GM18511 (cell line): Measurements from ENCODE around the gene CIB4.

ENCODE experiments used
- ATAC-seq: cut with Tn5 transposase; IDR thresholded peaks from one replicate; pipeline ENCODE4 v1.9.1; 2021; ENCODE audit warnings: mild to moderate bottlenecking, moderate library complexity; ENCODE audit not compliant: unreplicated experiment

The CIB4 gene

DNA sequence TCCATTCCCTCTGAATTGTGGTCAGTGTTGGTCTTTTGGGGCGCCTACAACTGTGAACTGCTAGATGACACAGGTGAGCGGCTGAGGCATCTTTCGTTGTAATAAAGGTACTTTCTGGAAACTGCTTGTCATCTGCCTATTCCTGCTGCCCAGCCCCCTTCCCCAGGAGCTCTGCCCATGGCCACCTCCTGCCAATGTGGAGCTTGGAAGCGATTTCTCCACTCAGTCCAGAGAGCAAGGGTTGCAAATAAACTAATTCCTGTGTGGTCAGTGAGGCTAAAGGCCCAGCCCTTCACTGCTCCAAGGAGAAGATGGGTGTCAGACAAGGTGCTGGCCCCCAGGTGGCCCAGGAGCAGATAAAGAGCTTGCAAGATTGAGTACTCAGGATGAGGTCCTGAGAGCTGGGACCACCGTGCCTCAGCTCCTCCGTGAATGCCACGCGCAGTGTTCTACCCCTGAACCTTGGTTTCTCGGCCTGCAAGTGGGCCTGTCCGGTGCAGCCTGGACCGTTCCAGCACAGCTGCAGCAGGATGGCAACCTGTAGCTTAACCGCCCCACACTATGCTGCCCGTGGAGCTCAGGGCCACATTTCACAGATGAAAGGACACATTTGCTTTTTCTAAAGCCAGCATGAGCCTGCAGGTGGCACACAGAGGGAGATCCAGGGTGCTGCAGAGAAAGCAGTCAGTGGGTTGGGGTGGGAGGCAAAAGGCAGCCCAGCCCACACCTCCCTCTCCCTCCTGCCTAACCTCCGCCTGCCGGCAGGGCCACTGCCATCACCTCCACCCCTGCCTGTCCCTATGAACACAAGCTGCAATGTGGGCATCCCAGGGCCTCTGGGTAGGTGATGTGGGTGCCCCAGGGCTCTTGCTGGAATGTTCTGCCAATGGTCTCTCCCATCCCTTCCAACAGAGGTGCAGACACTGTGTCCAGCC, 84.6 kb downstream of the CIB4 start:
- ATAC-seq = no peak

DNA sequence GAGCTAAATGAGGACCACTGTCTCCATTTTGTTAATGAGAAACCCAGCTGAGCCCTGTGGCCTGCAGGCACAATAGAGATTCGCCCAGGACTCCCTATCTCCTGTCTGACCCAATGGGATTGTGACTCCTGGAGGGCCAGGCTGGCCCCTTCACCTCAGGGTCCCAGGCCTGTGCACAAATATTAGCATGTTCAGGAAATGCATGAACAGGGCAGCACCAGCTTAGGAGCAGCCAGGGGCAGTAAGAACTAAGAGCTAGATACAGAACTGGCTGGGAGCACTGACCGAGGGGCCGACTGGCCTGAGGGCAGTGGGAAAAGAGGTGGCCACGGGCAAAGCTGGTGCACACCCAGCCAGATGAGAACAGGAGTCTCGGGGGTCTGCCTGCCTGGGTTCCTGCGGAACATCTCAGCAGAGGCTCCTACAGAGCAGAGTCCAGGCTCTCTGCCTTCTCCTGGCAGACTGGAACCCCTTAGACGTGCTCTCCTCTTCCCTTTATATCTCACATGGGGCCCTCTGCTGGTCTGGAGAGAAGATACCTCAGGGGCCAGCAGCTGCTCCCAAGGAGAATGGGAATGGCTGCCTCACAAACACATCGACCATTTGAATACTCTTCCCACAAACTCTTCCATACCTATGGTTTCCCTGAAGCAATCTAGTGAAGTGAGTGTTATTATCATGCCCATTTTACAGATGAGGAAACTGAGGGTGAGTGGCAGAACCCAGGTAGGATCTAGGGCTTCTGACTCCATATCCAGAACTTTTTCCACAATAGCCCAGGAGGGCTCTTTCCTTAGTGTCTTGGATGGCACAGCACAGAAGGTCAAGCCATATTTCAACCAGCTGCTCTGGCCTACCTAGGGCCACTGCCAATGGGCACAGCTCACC, 85.7 kb downstream of the CIB4 start:
- ATAC-seq = no peak

GRCh38 chr2:26552641-26553374, 88.4 kb downstream of the CIB4 start:
- no peak for ATAC-seq

- ATAC-seq = no peak
Measured at GRCh38 chr2:26550276-26551015, 90.7 kb downstream of the CIB4 start.

DNA sequence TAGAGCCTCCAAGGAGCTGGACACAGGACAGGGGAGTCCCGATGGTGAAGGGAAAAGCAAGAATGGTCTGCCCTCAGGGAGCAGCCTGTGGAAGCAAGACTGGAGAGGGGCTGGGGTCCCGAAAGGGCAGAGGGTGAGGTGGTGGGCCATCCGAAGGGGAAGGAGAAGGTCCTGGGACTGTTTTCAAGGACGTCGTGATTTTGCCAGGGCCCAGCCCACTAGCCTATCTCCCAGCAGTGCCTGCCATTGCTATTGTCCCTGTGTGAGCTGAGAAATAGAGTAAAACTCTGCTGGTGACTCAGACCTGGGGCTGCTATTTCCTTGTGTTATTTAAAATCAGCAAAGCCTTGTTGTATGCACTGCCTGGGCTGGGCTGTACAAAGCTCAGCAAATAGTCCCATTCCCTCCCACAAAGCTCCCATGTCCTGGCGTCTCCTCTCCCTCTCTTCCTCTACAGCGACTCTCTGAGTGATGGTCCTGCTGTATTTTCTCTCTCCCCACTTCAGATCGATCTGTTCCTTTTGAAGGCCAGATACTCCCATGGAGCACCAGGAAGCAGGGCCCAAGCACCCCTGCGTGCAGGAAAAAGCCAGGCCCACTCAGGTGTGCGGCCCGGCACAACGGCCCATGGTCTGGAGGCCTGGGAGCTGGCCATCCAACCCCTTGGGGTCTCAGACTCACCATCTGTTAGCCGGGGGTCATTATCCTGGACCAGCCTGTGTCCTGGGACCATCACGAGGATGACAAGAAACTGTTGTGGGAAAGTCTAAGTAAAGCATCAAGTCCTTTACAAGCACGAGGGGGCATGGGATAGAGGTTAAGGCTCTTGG, 98.3 kb downstream of the CIB4 start:
- ATAC-seq = no peak

DNA sequence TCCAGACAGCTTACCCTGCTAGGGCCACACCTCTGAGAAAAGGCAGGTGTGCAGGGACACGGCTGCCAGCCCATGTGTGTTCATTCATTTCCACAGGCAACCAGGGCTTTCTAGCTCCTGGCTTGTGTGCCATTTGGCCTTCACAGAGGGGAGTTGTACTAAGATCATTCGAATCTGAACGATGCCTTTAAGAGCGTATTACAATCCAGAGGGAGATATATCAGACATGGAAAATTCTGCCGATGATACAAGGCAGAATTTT, 99.0 kb downstream of the CIB4 start:
- ATAC-seq = no peak

GRCh38 chr2:26541401-26542193, 99.6 kb downstream of the CIB4 start:
- no peak for ATAC-seq

DNA sequence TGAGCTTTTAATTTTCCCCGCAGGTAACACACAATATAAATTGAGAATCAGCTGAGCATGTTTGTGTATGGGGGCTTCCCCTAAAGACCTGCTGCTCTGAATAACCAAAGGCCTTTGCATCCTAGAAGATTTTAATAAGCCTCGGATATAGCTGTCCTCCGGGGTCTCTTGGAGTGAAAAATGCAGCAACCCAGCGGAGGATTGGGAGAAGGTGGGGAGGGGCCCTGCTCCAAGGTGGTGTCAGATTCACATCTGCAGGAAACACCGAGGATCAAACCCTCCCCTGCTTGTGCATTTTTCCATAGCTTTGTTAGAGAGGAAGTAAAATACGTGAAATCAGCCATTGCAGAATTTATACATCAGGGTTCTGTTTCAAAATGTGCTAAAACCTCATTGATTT, 100.2 kb downstream of the CIB4 start:
- ATAC-seq = no peak

- ATAC-seq = no peak
Measured at GRCh38 chr2:26540306-26540705, 100.9 kb downstream of the CIB4 start.

GRCh38 chr2:26537826-26538475, 103.2 kb downstream of the CIB4 start:
- no peak for ATAC-seq

DNA sequence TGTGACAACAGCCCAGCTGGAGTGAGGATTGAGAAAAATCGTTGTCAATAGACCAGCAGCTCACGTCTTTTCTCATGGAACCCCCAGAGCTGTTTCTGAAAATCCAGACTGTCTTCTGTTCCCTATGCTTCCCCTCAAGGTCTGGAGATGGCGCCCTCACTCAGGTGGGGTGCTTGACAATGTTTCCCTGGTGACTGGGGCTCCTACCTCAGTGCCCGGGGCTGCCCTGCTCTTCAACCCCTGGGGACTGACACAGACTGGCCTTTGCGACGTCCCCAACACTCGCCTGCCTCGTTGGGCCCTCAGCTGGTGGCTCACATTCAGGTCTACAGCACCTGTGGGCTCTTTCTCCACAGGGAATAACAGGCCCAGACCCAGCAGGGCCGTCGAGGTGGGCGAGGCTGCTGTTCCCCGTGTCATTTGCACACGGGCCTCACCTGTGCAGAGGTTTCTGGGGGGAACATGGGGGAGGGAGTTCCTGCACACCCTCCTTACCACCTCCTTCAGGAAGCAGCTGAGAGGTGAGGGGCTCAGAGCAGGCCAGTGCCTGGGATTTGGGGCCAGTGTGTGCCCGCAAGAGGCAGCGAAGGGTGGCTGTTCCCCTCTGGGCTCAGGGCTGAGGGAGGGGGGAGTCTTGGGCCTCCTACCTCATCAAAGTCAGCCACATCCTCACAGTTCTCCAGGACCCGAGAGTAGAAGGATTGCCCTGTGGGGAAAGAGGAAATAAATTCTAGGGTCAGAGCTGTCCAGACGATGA, 103.9 kb downstream of the CIB4 start:
- ATAC-seq = no peak

DNA sequence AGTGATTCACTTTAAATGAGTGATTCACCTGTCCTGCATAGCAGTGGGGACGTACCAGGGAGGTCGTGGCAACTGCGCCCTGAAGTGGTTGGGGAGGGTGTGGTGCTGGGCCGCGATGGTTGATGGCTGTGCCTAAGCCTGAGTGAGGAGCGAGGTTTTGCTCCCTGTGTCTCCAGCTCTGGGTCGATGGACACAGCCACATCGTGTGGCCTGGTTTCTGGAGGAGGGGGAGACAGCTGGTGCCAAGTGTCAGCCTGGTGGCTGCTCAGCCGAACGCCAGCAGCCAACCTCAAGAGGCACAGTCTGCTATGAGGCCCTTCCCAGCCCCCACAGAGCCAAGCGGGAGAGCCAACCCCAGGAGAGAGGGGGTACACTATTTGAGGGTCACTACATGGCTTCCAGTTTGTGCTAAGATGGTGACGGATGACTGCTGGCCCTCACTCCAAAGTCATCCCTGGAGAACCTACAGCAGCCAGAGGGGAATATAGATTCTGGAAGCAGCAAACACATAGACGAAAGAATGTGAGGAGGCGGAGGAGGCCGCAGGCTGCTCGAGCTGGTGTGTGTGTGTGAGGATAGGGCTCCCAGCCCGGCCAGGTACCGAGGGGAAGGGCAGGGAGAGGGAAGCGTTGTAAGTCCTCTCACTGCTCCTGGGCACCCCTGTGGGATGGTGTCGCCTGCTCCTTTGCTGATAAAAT, 104.6 kb downstream of the CIB4 start:
- no peak for ATAC-seq

DNA sequence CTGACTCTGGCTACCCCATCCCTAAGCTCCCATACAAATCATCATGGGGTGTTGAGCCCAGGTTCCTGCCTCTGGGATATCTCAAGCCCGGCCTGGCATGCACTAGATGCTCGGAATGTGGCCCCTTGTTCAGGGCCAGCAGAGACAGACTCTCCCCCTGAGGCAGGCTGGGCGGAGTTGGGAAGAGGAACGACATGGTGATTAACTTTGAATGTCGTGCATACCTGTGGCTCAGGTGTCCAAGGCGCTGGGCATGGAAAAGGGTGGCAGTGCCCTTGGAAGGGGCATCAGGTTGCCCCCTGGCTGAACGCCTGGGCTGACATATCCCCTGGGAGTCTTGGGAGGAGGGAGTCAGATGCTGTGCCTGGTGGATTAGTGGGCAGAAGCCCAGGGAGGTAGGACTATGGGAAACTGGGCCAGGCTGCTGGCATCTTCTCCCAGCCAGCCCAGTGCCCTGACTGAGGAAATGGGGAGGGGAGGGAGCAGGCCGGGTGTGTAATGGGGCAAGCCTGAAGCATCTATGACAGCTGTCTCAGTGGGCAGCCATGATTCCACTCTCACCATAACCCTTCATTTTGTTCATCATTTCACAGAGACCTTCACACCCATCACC, 105.4 kb downstream of the CIB4 start:
- ATAC-seq = no peak

DNA sequence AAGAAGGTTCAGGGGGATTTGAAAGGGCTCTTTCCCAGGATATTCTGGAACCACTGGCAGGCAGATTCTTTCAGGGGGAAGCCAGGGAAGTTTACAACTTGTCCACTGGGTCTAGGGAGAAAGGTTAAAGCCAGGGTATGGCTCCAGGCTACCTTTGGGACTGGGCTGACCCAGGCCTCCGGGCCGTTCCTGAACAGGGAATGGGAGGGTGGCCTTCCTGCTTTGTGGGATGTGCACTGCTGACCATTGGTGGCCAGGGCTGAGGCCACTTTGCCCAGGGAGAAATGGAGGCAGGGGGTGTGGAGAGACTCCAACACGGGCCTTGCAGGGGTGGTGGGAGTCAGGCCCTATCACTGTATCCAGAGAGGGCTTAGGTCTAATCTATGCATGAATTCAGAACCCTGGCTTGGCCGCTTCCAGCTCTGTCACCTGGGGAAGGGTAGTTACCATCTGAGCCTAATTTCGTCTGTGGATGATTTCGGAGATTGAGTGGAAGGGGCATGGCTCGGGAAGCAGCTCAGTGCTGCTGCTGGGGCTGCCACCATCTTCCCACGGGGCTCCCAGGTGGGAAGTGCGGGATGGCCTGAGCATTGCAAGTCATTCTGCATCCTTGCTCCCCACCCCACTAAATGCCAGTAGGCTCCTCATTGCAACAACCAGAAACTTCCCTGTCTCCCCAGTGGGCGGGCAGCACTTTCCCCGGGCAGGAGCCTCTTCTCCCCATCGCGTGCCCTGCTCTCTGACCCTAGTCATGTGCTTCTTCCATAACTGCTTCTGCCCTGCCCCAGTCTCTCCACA, 106.1 kb downstream of the CIB4 start:
- no peak for ATAC-seq

DNA sequence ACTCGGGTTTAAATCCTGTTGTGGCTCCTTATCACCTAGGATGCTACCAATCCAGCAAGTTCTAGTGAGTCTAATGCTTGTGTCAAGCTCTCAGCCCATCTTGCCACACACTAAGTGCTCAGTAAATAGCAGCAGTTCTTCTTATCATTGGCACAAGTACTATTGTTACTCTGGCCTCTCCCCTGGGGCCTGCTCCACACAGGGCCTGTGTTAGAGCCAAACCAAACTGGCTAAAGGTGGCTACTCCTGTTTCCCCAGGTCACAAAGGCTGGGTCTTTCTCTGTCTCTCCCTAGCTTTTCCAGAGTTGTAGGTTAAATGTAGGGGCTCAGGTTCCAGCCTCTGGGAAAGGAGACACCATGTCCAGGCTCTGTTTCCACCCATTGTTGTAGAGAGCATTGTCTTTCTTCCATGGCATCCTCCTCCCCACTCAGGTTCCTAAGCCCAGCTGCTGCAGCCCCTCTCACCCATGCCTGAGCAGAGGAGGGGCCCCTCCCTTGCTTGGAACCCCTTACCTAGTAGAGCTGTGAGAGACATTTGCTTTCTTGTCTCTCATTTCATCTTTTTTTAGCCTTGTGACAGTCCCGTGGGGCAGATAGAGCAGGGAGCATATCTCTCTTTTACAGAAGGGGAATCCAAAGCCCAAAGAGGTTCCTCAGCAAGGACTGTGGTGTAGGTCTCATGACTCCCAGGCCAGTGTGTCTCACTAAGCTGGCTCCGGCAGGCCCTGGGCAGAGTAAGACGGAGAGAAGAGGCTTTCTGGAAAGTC, 106.9 kb downstream of the CIB4 start:
- ATAC-seq = no peak
